NCI-H345 (cell line): ENCODE measurements around the gene PCDHB16.
"Not testable (repeated sequence)": the region's sequence is repeated elsewhere in the genome, so short reads cannot be mapped to it uniquely, and the experiment has no call there.

Experiments
- DNase-seq: peaks from one replicate; lab custom pipeline; 2025; lab: John Stamatoyannopoulos, UW

Gene PCDHB16

DNA sequence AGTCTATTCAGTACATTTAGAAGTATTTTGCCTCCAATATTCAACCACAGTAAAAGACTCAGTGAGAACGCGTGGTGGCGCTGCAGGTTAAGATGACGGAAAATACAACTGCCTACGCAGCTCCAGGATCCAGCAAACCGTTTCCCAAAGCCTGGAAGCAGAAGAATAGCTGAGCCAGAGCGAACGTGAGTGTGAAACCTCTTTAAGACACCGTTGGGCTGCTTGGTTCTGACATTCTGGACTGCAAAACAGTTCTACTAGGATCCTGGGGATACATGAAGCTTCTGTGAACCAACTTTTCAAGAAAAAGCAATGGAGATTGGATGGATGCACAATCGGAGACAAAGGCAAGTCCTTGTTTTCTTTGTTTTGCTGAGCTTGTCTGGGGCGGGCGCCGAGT, at the start of gene PCDHB16:
PCDHB16 (plus strand) TSS at position 140 of the 400 bp plus-strand sequence; CDS start at position 313, 173 bp downstream.
- peak; percentile 9 for DNase-seq

DNA sequence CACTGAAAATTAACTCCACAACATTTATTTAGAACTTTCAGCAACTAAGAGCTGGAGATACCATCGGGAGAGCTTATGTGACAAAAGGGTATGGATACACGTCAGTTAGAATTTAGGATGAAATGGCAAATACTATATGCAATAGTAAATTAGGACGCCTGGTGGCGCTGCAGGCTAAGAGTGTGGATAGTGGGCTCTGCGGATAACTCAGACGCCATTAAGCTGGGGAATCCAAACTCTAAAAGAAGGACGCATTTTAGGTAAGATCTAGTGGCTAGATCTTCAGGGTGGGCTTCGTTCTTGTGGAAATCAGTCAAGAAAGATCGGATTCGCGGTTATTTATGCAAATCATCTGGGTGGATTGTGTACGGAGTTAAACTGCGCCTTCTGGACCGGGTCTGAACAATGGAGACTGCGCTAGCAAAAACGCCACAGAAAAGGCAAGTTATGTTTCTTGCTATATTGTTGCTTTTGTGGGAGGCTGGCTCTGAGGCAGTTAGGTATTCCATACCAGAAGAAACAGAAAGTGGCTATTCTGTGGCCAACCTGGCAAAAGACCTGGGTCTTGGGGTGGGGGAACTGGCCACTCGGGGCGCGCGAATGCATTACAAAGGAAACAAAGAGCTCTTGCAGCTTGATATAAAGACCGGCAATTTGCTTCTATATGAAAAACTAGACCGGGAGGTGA, 47.0 kb upstream of the PCDHB16 start, which contains the start of gene PCDHB5:
PCDHB5 (plus strand) TSS at position 177 of the 688 bp plus-strand sequence; CDS start at position 406, 229 bp downstream.
- DNase-seq, result no peak

GRCh38 chr5:141135718-141136266, 46.4 kb upstream of the PCDHB16 start:
- DNase-seq, result no peak

DNA sequence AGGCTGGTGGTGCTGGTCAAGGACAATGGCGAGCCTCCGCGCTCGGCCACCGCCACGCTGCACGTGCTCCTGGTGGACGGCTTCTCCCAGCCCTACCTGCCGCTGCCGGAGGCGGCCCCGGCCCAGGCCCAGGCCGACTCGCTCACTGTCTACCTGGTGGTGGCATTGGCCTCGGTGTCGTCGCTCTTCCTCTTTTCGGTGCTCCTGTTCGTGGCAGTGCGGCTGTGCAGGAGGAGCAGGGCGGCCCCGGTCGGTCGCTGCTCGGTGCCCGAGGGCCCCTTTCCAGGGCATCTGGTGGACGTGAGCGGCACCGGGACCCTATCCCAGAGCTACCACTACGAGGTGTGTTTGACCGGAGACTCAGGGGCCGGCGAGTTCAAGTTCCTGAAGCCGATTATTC, 44.8 kb upstream of the PCDHB16 start:
- not testable (repeated sequence) for DNase-seq

DNA sequence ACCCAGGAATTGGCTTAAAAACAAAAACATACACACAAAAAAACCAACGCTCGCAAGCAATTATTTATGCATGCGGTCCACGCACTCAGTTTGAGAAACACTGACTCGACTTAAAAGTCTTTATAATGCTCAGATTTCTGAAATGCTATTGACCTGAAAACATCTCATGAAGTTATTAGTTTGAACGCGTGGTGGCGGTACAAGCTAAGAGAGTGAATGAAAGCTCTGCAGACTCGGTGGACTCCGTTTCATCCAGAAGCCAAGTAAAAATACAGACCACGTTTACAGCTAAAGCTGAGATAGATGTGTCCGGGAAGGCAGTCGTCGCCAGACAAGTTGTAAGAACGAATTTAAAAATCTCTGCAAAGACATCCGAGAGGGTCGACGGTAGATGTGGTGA, 32.4 kb upstream of the PCDHB16 start, which contains the start of gene PCDHB6:
PCDHB6 (plus strand) TSS at position 246 of the 400 bp plus-strand sequence. CDS start 201 bp downstream, outside the sequence.
- DNase-seq, result no peak

GRCh38 chr5:141150224-141150992, 31.8 kb upstream of the PCDHB16 start:
- no peak for DNase-seq

DNA sequence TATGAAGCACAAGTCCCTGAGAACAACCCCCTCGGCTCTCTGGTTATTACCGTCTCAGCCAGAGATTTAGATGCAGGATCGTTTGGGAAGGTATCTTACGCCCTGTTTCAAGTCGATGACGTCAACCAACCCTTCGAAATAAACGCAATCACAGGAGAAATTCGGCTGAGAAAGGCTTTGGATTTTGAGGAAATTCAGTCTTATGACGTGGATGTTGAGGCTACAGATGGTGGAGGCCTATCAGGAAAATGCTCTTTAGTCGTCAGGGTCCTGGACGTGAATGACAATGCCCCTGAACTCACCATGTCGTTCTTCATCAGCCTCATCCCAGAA, 31.2 kb upstream of the PCDHB16 start:
- no peak for DNase-seq

GRCh38 chr5:141151632-141152031, 30.6 kb upstream of the PCDHB16 start:
- DNase-seq, result not testable (repeated sequence)

GRCh38 chr5:141152096-141152495, 30.1 kb upstream of the PCDHB16 start:
- DNase-seq, result not testable (repeated sequence)

GRCh38 chr5:141155540-141156374, 26.4 kb upstream of the PCDHB16 start:
- no peak for DNase-seq

- not testable (repeated sequence) for DNase-seq
These were observed 24.8 kb upstream of the PCDHB16 start for GRCh38 chr5:141157356-141157755.

DNA sequence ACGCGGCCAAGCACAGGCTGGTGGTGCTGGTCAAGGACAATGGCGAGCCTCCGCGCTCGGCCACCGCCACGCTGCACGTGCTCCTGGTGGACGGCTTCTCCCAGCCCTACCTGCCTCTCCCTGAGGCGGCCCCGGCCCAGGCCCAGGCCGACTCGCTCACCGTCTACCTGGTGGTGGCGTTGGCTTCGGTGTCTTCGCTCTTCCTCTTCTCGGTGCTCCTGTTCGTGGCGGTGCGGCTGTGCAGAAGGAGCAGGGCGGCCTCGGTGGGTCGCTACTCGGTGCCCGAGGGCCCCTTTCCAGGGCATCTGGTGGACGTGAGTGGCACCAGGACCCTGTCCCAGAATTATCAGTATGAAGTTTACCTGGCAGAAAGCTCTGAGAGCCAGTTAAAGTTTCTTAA, 24.3 kb upstream of the PCDHB16 start:
- DNase-seq, result not testable (repeated sequence)

- DNase-seq, result no peak
These were observed 9.6 kb upstream of the PCDHB16 start, which contains the start of gene PCDHB7 for GRCh38 chr5:141172381-141173204. TSS of gene PCDHB7 (plus strand) at chr5:141172644. CDS start at chr5:141172836, 192 bp downstream.

DNA sequence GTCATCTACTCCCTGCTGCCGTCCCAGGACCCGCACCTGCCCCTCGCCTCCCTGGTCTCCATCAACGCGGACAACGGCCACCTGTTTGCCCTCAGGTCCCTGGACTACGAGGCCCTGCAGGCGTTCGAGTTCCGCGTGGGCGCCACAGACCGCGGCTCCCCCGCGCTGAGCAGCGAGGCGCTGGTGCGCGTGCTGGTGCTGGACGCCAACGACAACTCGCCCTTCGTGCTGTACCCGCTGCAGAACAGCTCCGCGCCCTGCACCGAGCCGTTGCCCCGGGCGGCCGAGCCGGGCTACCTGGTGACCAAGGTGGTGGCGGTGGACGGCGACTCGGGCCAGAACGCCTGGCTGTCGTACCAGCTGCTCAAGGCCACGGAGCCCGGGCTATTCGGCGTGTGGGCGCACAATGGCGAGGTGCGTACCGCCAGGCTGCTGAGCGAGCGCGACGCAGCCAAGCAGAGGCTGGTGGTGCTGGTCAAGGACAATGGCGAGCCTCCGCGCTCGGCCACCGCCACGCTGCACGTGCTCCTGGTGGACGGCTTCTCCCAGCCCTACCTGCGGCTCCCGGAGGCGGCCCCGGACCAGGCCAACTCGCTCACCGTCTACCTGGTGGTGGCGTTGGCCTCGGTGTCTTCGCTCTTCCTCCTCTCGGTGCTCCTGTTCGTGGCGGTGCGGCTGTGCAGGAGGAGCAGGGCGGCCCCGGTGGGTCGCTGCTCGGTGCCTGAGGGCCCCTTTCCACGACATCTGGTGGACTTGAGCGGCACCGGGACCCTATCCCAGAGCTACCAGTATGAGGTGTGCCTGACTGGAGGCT, 7.7 kb upstream of the PCDHB16 start:
- not testable (repeated sequence) for DNase-seq

- no peak for DNase-seq
These were observed 6.3 kb upstream of the PCDHB16 start for GRCh38 chr5:141175933-141176332.

DNA sequence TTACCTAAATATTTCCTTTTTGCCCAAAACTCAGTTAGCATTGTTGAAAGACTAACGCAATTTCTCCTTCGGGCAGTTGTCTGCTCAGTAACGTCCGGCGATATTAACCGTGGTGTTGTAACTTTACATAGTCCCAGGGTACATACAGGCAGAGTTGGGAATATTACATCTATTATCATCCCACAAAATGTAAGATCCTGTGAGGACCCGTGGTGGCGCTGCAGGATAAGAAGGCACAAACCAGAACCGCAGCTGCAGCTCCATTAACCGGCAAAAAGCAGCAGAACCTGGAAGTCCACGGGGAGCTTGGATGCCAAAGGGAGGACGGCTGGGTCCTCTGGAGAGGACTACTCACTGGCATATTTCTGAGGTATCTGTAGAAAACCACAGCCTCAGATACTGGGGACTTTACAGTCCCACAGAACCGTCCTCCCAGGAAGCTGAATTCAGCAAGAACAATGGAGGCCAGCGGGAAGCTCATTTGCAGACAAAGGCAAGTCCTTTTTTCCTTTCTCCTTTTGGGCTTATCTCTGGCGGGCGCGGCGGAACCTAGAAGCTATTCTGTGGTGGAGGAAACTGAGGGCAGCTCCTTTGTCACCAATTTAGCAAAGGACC, 4.5 kb upstream of the PCDHB16 start, which contains the start of gene PCDHB8:
PCDHB8 (plus strand) TSS at position 214 of the 615 bp plus-strand sequence; CDS start at position 459, 245 bp downstream.
- not testable (repeated sequence) for DNase-seq

GRCh38 chr5:141179371-141179770, 2.8 kb upstream of the PCDHB16 start:
- DNase-seq, result not testable (repeated sequence)

- DNase-seq, result not testable (repeated sequence)
These were observed 2.3 kb upstream of the PCDHB16 start for GRCh38 chr5:141179876-141180275.

DNA sequence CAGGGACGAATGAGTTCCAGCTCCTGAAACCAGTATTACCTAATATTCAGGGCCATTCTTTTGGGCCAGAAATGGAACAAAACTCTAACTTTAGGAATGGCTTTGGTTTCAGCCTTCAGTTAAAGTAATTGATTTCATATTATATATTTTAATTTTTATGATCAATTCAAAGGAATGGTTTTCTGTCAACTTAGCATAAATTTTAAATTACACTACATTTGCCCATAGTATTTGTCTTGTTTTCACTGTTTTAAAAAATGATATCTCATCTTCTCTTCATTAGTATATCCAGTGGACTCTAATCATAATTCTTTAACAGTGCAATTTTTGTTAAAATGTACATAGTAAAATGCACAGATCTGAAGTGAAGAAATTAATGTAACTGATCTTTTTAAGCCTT, 1.9 kb upstream of the PCDHB16 start:
- DNase-seq, result no peak
